Measurements from ENCODE around the gene SPRR3.

DNA sequence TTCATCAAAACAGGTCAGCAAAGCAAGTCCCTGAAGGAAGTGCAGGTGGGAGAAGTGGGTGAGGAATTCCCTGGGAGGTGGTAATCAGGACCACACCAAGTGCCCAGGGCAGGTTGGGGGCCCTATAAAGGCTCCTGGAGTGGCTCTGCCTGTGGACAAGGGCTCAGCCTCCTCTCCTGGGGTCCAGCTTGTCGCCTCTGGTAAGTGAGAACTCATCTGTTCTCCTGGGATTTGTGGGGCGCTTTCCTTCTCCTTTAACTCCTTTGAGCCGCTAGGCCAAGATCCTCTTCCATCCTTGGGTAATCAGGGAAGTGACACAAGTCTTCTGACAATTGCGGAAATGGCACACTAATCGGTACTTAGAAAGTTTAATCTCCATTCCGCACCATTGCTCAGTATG, 31.1 kb upstream of the SPRR3 start, which contains the start of gene SPRR4:
- TF ChIP-seq, protein P1, sequence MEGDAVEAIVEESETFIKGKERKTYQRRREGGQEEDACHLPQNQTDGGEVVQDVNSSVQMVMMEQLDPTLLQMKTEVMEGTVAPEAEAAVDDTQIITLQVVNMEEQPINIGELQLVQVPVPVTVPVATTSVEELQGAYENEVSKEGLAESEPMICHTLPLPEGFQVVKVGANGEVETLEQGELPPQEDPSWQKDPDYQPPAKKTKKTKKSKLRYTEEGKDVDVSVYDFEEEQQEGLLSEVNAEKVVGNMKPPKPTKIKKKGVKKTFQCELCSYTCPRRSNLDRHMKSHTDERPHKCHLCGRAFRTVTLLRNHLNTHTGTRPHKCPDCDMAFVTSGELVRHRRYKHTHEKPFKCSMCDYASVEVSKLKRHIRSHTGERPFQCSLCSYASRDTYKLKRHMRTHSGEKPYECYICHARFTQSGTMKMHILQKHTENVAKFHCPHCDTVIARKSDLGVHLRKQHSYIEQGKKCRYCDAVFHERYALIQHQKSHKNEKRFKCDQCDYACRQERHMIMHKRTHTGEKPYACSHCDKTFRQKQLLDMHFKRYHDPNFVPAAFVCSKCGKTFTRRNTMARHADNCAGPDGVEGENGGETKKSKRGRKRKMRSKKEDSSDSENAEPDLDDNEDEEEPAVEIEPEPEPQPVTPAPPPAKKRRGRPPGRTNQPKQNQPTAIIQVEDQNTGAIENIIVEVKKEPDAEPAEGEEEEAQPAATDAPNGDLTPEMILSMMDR (IDR thresholded peaks at IDR 0.05; ENCODE audit: insufficient read depth, low read depth, low read length) = no peak
- TF ChIP-seq EZH2 (IDR thresholded peaks at IDR 0.05; ENCODE audit: insufficient read depth, low read length) = no peak
